Endometrial microvascular endothelial cells (primary cell): ENCODE measurements around the gene ZCCHC24. TPM values are rescaled to one million over a fixed set of nuclear protein-coding genes. Genes with fewer than 3 reads are reported as not detected.

Experiments
- in situ Hi-C: cut with HindIII; loops from 2 replicates; pipeline ENCODE4 v1.10.0; 2017; ENCODE audit warnings: low sequenced_read_pairs, low pct_unique_long_range_greater_than_20kb; ENCODE audit errors: inconsistent ontology term
- total RNA-seq: library from RNA; depleted of rRNA; stranded (reverse); fragments of >200 nt; gene quantifications from one replicate; pipeline ENCODE4 v1.2.3, GENCODE V29; 2015; ENCODE audit errors: inconsistent ontology term

The ZCCHC24 gene
- total RNA-seq, 1 donor from 2014 or later: 5.6 TPM

- in situ Hi-C loops: loop anchor here (25.0 kb wide), 1 partner anchor 141 kb away; no protein-coding TSS in a partner anchor
Observed at GRCh38 chr10:79346388-79347225, 98.8 kb downstream of the ZCCHC24 start.

GRCh38 chr10:79346012-79346340 lies 99.4 kb downstream of the ZCCHC24 start:
- in situ Hi-C loops: loop anchor here (25.0 kb wide), 1 partner anchor 141 kb away; no protein-coding TSS in a partner anchor

GRCh38 chr10:79345241-79346011 lies 100.0 kb downstream of the ZCCHC24 start:
- in situ Hi-C loops: loop anchor here (25.0 kb wide), 1 partner anchor 142 kb away; no protein-coding TSS in a partner anchor

- in situ Hi-C loops: loop anchor here (25.0 kb wide), 1 partner anchor 143 kb away; no protein-coding TSS in a partner anchor
Observed at GRCh38 chr10:79344502-79345195, 100.8 kb downstream of the ZCCHC24 start.

GRCh38 chr10:79342811-79343561 lies 102.4 kb downstream of the ZCCHC24 start:
- in situ Hi-C loops: loop anchor here (25.0 kb wide), 1 partner anchor 144 kb away; no protein-coding TSS in a partner anchor

GRCh38 chr10:79342295-79342761 lies 103.1 kb downstream of the ZCCHC24 start:
- in situ Hi-C loops: loop anchor here (25.0 kb wide), 1 partner anchor 145 kb away; no protein-coding TSS in a partner anchor

GRCh38 chr10:79340646-79341244 lies 104.7 kb downstream of the ZCCHC24 start:
- in situ Hi-C loops: loop anchor here (25.0 kb wide), 1 partner anchor 147 kb away; no protein-coding TSS in a partner anchor

GRCh38 chr10:79339266-79339665 lies 106.2 kb downstream of the ZCCHC24 start:
- in situ Hi-C loops: loop anchor here (25.0 kb wide), 1 partner anchor 148 kb away; no protein-coding TSS in a partner anchor

GRCh38 chr10:79337783-79338469 lies 107.5 kb downstream of the ZCCHC24 start:
- in situ Hi-C loops: loop anchor here (25.0 kb wide), 1 partner anchor 149 kb away; no protein-coding TSS in a partner anchor

- in situ Hi-C loops: loop anchor here (25.0 kb wide), 1 partner anchor 151 kb away; no protein-coding TSS in a partner anchor
Observed at GRCh38 chr10:79336739-79337138, 108.7 kb downstream of the ZCCHC24 start.

- in situ Hi-C loops: loop anchor here (25.0 kb wide), 1 partner anchor 151 kb away; no protein-coding TSS in a partner anchor
Observed at GRCh38 chr10:79336276-79336675, 109.1 kb downstream of the ZCCHC24 start.

- in situ Hi-C loops: loop anchor here (25.0 kb wide), 1 partner anchor 152 kb away; no protein-coding TSS in a partner anchor
Observed at GRCh38 chr10:79335470-79336235, 109.8 kb downstream of the ZCCHC24 start.

GRCh38 chr10:79335094-79335469 lies 110.3 kb downstream of the ZCCHC24 start:
- in situ Hi-C loops: loop anchor here (25.0 kb wide), 1 partner anchor 152 kb away; no protein-coding TSS in a partner anchor

GRCh38 chr10:79334573-79334972 lies 110.9 kb downstream of the ZCCHC24 start:
- in situ Hi-C loops: loop anchor here (25.0 kb wide), 1 partner anchor 153 kb away; no protein-coding TSS in a partner anchor

GRCh38 chr10:79333513-79333912 lies 111.9 kb downstream of the ZCCHC24 start:
- in situ Hi-C loops: loop anchor here (25.0 kb wide), 1 partner anchor 154 kb away; no protein-coding TSS in a partner anchor
